Mononuclear cell (primary cell): ENCODE data around the gene RAB11FIP4. TPM values are rescaled to one million over a fixed set of nuclear protein-coding genes. Genes with fewer than 3 reads are reported as not detected.

Experiments used
- H3K27me3 ChIP-seq: 2 replicates; pipeline ENCODE4 v1.6.0; 2011; ENCODE audit warnings: low read length, control low read depth; ENCODE audit not compliant: insufficient read depth
- H3K4me1 ChIP-seq: 2 replicates; pipeline ENCODE4 v1.5.1; 2011; ENCODE audit warnings: mild to moderate bottlenecking, low read length, control low read depth; ENCODE audit not compliant: insufficient read depth
- H3K4me3 ChIP-seq: 2 replicates; pipeline ENCODE4 v1.5.1; 2011; ENCODE audit warnings: mild to moderate bottlenecking, low read length, moderate library complexity
- H3K9me3 ChIP-seq: 2 replicates; pipeline ENCODE4 v1.5.1; 2011; ENCODE audit warnings: low read depth, mild to moderate bottlenecking, control low read depth, low read length
- total RNA-seq: library from RNA; depleted of rRNA; stranded (reverse); fragments of >200 nt; gene quantifications from one replicate; pipeline ENCODE4 v1.2.3, GENCODE V29; 2012

Gene RAB11FIP4
- total RNA-seq, 1 donor = 48.0 TPM

- peaks cover 21% of the 10 kb centered on the region for H3K4me1 ChIP-seq
- no peaks in the 10 kb centered on the region for H3K9me3 ChIP-seq
- H3K27me3 ChIP-seq = no peaks in the 10 kb centered on the region
- no peak overlapping the region for H3K4me3 ChIP-seq
These were observed 57.1 kb downstream of the RAB11FIP4 start for GRCh38 chr17:31448467-31449077.

GRCh38 chr17:31449111-31449510 lies 57.6 kb downstream of the RAB11FIP4 start:
- Histone ChIP-seq H3K4me3 (no peak overlapping the region), H3K4me1 (peaks cover 24% of the 10 kb centered on the region), H3K9me3 (no peaks in the 10 kb centered on the region), H3K27me3 (no peaks in the 10 kb centered on the region)

- Histone ChIP-seq H3K4me1 (peaks cover 24% of the 10 kb centered on the region), H3K4me3 (no peak overlapping the region), H3K9me3 (no peaks in the 10 kb centered on the region), H3K27me3 (no peaks in the 10 kb centered on the region)
These were observed 58.3 kb downstream of the RAB11FIP4 start for GRCh38 chr17:31449746-31450145.

DNA sequence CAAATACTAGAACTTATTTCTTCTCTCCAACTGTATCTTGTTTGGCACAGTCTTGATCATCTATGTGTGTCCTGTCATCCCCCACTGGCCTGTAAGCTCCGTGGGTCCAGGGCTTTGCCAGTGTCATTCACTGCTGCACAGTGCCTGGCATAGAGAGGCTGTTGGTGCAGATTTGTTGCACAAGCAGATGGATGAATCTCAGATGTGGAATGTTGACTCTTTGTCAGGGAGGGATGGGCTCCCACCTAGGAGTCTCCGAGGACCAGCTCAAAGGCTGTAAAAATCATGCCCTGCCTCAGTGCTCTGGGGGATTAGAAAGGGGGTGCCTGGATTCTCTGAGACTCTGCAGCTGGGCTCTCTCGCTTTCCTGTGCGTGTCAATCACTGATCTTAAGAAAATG lies 60.6 kb downstream of the RAB11FIP4 start:
- no peaks in the 10 kb centered on the region for H3K9me3 ChIP-seq
- peaks cover 24% of the 10 kb centered on the region for H3K4me1 ChIP-seq
- no peak overlapping the region for H3K4me3 ChIP-seq
- no peaks in the 10 kb centered on the region for H3K27me3 ChIP-seq

DNA sequence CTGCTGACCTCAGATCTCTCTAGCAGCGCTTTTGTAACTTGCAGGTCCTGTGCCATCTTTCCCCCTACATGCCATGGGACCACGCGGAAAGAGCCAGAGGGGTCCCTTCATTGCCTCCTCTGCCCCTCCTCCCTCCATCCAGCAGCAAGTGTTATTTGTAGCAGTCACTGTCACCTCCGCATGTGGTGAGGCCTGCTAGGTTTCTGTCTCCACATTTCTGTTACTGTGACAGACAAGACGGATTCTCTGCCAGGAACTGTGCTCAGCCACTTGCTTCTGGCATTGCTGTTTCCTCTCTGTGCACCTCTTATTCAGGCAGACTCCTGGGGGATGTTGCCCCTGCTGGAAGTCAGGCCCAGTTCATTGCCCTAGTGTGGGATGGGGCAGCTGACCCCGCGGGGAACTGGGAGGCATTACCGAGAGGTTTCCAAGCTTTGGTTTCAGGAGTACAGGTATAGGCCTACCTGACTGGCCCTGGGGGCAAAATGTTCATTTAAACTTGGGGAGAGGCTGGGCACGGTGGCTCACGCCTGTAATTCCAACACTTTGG lies 61.2 kb downstream of the RAB11FIP4 start:
- Histone ChIP-seq H3K4me3 (no peak overlapping the region), H3K4me1 (peaks cover 24% of the 10 kb centered on the region)

GRCh38 chr17:31453896-31454295 lies 62.4 kb downstream of the RAB11FIP4 start:
- Histone ChIP-seq H3K9me3 (no peaks in the 10 kb centered on the region), H3K27me3 (no peaks in the 10 kb centered on the region), H3K4me3 (no peak overlapping the region), H3K4me1 (peaks cover 24% of the 10 kb centered on the region)

More for the DNA sequence above, 61.2 kb downstream of the RAB11FIP4 start:
- Histone ChIP-seq H3K27me3 (no peaks in the 10 kb centered on the region), H3K9me3 (no peaks in the 10 kb centered on the region)

- H3K4me1 ChIP-seq = peaks cover 14% of the 10 kb centered on the region
- H3K27me3 ChIP-seq = no peaks in the 10 kb centered on the region
- H3K9me3 ChIP-seq = no peaks in the 10 kb centered on the region
- H3K4me3 ChIP-seq = no peak overlapping the region
These were observed 65.3 kb downstream of the RAB11FIP4 start for GRCh38 chr17:31456814-31457213.

DNA sequence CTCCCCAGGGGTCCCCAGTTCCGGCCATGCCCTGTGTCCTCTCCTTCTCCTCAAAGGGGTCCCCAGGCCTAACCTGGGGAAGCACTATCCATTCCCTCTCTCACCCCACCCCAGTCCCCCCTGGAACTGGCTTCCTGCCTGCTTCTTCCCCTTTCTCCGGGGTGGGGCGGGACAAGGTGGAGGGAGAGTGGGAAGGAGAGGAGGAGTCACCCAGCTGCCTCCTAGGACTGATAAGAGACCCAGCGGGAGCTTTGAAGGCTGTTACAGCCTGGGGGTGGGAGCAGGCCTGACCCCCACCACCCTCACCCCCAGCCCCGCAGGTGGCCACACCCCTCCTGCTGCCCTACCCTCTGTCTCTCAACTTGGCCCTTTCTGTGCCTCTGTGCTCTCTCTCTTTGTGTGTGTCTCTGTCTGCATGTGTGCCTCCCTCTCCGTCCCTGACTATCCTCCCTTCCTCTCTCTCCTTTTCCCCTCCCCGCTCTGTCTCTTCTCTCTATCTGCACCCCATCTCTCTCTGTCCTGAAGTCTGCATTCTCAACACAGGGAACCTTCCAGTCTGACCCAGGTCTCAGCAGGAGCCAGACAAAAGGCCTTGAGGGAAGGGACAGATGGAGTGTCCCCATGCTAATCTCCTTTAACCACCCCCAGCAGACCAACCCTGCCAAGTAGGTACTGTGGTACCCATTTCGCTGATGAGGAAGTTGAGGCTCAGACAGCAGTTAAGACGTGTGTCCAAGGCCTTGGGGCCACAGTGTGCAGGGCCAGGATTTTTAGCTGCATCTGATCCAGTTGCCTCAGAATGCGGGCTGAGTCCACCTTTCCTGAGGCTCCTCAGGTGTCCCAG lies 66.1 kb downstream of the RAB11FIP4 start:
- peaks cover 6% of the 10 kb centered on the region for H3K4me1 ChIP-seq
- H3K4me3 ChIP-seq = no peak overlapping the region
- no peaks in the 10 kb centered on the region for H3K9me3 ChIP-seq
- no peaks in the 10 kb centered on the region for H3K27me3 ChIP-seq

DNA sequence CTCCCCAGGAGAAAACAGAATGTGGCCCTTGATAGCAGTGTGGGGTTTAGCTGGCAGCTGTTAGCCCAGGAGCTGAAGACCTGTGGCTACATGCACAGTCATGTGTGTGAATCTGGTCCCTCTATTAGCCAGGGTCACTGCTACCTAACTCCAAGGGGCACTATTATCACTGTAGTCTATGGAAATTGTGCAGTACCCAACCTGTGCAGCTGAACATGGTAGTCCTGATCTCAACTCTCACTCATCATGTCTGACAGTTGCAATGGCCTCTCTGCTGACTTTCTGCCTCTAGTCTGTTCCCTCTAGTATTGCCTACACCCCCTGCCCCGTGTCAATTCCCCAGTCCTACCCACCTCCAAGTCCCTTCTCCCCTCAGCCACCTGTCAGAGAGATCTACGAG lies 67.4 kb downstream of the RAB11FIP4 start:
- no peaks in the 10 kb centered on the region for H3K9me3 ChIP-seq
- H3K27me3 ChIP-seq = no peaks in the 10 kb centered on the region
- H3K4me1 ChIP-seq = peaks cover 3% of the 10 kb centered on the region
- H3K4me3 ChIP-seq = no peak overlapping the region

- Histone ChIP-seq H3K27me3 (no peaks in the 10 kb centered on the region), H3K4me3 (no peak overlapping the region)
These were observed 68.2 kb downstream of the RAB11FIP4 start for GRCh38 chr17:31459716-31460115.

GRCh38 chr17:31460226-31460721 lies 68.8 kb downstream of the RAB11FIP4 start:
- no peaks in the 10 kb centered on the region for H3K4me1 ChIP-seq
- H3K27me3 ChIP-seq = no peaks in the 10 kb centered on the region
- no peak overlapping the region for H3K4me3 ChIP-seq
- H3K9me3 ChIP-seq = no peaks in the 10 kb centered on the region

More at GRCh38 chr17:31459716-31460115, 68.2 kb downstream of the RAB11FIP4 start:
- Histone ChIP-seq H3K9me3 (no peaks in the 10 kb centered on the region), H3K4me1 (no peaks in the 10 kb centered on the region)

- Histone ChIP-seq H3K4me3 (no peak overlapping the region), H3K27me3 (no peaks in the 10 kb centered on the region), H3K4me1 (no peaks in the 10 kb centered on the region), H3K9me3 (no peaks in the 10 kb centered on the region)
These were observed 69.8 kb downstream of the RAB11FIP4 start for GRCh38 chr17:31461227-31461810.

DNA sequence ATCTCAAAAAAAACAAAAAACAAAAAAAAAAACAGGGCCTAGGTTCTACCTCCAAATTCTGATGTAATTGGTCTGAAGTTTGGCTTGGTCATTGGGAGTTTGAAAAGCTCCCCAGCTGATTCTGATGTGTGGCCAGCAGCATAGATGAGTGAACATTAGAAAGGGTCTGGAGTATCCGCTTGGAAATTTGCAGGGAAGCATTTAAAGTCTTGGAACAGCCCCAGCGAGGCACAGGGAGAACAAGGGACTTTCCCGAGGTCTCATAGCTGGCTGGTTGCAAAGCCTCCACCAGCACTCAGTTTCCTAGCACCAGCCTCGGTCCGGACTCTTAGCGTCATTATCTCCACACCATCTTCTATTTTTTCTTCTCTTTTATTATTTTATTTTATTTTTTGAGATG lies 70.8 kb downstream of the RAB11FIP4 start:
- Histone ChIP-seq H3K27me3 (no peaks in the 10 kb centered on the region), H3K4me3 (no peak overlapping the region)

GRCh38 chr17:31466096-31466760 lies 74.8 kb downstream of the RAB11FIP4 start:
- Histone ChIP-seq H3K27me3 (no peaks in the 10 kb centered on the region), H3K4me3 (no peak overlapping the region), H3K9me3 (no peaks in the 10 kb centered on the region), H3K4me1 (no peaks in the 10 kb centered on the region)

More for the DNA sequence above, 70.8 kb downstream of the RAB11FIP4 start:
- Histone ChIP-seq H3K9me3 (no peaks in the 10 kb centered on the region), H3K4me1 (no peaks in the 10 kb centered on the region)
